Glomerular visceral epithelial cell (primary cell): Measurements from ENCODE around the gene KRTAP5-3.

Source experiments
- DNase-seq: peaks from one replicate; pipeline ENCODE4 v3.0.0-alpha.2; 2016; ENCODE audit errors: extremely low spot score

The KRTAP5-3 gene

DNA sequence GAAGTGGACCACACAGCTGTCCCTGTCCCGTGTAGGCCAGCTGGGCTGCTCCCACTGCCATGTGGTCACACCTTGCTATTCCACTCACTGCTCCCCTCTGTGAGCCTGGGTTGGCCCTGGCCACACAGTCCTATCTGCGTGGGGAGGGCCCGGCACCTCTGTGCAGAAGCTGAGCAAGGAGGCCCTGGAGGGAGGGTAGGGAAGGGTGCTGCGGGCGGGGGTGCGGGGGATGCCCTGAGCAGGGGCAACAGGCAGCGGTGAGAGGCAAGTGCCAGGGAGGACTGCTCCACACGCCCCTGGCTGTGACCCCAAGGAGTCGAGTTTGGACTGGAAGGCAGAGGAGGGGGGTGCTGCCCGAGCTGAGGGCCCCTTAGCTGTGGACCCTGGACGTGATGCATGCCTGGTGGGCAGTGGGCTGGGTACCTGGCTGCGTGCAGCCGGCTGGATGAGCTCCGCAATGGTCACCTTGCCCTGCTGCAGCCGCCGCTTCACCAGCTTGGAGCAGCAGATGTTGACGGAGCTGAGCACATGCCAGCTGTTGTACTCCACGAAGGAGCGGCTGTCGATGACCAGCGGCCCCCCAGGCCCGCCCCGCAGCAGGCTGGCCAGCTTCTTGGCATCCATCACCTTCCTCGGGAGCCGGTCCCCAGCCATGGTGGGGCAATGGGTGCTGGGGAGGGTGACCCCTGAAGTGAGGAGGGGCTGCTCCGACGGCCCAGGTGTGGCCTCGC, 42.9 kb downstream of the KRTAP5-3 start:
- DNase-seq: no peak

DNA sequence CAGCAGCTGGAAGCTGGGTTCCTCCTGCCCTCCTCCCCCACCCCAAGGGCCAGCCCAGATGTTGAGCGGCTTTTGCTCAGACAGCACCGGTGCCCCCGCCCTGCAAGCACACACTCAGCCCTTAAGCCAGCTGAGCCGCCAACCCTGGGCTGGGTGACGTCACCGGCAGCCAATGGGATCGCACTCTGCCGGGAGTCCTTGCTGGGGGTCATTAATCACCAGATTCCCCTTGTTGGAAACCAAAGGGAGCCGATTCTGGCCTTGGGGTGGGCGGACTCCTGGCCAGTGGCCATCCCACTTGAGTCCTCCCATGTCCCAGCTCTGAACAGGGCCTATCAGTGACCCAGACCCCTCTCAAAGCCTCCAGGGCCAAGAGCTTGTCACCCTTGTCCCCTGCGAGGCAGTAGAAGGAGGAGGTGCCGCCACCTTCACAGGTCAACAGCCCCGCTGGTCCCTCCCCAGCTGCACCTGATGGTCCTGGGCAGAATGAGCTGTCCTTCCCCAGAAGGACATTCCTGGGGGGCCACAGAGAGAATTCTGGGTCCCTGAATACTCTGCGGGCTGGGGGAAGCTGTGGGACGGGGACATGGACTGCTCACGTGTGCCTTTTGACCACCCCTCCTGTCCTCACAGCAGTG, 43.6 kb downstream of the KRTAP5-3 start:
- peak; percentile 94 for DNase-seq

DNA sequence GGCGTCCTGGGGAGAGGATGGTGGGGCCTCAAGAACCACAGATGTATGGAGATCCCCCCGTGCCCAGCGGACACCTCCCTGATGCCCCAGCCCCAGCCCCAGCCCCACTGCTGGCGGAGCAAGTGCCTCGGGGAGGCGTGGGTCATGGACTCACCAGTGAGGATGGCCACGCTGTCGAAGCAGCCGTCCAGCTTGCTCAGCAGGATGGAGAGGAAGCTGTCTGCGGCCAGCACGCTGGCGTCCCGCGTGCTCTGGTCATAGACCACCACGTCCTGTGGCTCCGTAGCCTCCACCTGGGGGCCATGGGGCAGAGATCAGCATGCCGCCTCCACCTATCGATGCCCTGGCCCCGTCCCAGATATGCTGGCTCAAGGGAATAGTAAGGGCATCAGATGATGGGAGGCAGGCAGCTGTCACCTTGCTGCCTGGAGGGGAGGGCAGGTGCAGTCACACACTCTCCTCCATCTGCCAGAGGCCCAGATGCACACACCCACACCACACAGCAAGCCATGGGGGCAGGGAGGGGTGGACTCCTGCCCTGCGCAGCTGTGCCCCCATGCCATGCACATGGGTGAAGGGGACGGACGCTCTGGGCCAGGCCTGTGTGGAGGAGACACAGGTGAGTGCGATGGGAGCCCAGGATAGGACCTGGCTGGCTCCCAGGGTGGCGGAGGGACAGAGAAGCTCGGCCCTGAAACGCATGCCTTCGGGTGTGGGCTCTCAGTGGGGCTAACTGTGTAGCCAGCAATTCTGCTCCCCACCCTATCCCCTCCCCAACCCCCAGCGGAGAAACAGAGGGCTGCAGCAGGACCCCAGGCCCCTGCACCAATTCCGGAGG, 44.3 kb downstream of the KRTAP5-3 start:
- DNase-seq: no peak

DNA sequence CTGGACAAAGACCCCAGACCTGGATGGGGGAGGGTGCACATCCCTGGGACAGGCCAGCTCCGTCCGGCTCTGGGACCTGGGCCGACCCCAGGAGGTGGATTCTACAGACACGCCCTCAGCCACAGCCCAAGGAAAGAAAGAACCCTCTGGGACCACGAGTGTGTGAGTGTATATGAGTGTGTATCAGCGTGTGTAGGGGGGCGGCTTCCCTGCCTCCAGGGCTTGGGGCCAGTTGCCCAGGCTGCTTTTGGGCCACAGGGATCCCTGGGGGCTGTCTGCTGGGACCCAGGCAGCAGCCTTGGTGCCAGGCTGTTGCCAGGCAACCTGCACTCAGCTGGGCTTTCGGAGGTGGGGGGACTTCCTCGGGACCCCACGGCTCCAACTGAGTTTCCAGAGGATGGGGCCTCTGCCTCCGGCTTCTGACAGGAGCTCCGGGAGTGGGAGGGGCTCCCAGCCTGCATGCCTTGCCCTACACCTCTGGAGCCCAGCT, 45.1 kb downstream of the KRTAP5-3 start:
- DNase-seq: no peak

GRCh38 chr11:1562469-1563148, 45.7 kb downstream of the KRTAP5-3 start:
- no peak for DNase-seq

GRCh38 chr11:1561955-1562354, 46.3 kb downstream of the KRTAP5-3 start:
- DNase-seq: no peak

DNA sequence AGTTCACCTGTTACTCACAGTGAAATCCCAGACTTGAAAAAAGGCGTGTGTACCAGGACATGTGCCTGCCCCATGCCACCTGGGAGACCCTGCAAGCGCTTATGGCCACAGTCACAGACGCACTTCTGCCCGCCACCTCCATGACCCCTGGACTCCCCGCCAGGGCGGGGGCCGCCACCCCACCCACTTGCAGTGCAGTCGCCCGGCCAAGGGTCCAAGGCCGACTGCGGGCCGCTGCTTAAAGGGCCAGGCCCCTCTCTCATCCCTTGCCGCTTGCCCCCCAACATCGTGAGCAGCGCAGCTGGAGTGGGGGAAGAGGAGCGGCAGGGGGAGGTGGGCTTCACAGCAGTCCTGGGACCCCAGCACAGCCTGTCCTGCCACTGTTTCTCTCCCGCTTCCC, 47.0 kb downstream of the KRTAP5-3 start:
- DNase-seq: no peak

- DNase-seq: no peak
Observed at GRCh38 chr11:1560649-1561251, 47.5 kb downstream of the KRTAP5-3 start.

DNA sequence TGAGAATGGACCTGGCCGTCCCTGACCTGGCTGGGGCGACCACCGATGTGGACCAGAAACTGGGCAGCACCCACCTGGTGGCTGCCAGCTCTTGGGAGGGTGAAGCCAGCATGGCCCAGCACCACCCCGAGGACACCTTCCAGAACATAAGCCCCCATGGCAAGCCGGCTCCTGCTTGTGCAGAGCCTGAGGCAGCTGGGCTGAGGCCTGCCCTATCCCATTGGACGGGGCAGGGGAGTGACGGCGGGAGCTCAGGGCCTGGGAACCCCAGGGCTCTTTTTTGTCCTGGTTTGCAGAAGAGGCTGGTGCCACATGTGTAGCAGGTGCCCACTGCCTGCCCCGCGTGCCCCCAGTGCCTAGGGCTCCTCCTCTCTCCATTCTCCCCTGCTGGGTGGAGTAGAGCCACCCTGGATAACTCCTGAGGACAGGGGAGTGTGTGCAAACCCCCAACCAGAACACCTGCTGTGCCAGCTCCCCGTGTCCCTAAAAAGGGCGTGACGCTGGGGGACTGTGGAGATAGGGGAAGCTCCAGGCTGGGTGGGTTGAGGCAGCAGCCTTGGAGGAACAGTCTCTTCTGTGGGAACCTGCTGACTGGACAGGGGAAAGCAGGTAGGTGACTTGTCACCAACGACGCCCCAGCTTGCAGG, 48.1 kb downstream of the KRTAP5-3 start:
- no peak for DNase-seq

DNA sequence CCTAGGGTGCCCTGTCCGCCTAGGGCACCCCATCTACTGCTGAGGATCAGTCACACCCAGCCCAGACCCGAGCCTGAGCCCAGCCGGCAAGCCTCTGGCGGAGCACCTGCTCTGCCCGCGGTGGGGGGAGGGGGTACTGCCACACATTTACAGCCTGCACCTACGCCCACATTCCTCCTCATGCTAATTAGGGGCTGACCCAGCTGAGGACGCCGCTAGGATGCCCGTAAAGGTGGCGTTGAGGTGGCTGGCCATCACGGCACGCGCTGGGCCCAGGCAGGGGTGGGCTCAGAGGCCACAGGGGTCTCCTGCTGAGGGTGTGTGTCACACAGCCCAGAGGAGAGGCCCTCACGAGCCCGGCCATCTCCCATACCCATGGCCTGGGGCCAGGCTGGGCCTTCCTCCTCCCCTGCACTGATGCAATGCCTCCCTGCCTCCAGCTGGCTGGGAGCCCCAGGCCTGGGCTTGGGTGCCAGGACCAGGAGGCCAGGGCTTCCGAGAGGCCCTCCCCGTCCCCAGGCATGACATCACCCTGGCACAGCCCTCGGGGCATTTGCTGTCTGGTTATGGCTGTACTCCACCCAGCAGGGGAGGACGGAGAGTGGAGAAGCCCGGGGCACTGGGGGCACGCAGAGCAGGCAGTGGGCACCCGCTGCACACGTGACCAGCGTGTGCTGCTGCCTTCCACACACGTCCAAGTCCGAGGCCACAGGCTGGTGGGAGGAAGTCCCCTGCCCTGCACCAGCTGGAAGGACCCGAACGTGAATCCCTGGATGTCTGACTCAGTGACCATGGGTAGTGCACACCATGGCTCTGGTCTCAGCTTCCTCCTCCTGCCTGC, 48.9 kb downstream of the KRTAP5-3 start:
- DNase-seq: peak; percentile 97

DNA sequence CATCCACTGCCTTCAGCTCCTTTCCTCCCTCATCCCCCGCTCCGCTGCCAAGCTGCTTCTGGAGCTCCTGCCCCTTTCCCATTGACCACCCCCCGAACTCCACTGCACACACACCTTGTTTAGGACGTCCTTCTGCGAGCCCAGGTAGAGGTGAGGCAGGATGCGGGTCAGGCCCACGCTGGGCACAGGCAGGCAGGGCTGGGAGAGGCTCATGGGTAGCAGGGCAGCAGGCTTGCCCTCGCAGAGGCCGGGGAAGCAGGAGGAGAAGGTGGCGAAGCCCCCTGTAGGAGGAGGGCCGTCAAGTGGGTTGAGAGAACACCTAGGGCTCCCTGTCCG, 49.5 kb downstream of the KRTAP5-3 start:
- no peak for DNase-seq

- DNase-seq: peak; percentile 88
Observed at GRCh38 chr11:1557904-1558774, 50.1 kb downstream of the KRTAP5-3 start.
